Effector CD8-positive, alpha-beta T cell (primary cell): ENCODE data around the gene RAI1.

Source experiments
- DNase-seq: peaks from one replicate; lab custom pipeline; 2025; lab: John Stamatoyannopoulos, UW

RAI1 gene

GRCh38 chr17:17719199-17719940 is 38.1 kb downstream of the RAI1 start:
- no peak for DNase-seq

GRCh38 chr17:17719966-17720543 is 38.8 kb downstream of the RAI1 start:
- DNase-seq, result no peak

GRCh38 chr17:17721140-17721668 is 39.9 kb downstream of the RAI1 start:
- DNase-seq, result no peak

GRCh38 chr17:17722081-17722905 is 41.0 kb downstream of the RAI1 start:
- DNase-seq, result no peak

- no peak for DNase-seq
These were observed 41.7 kb downstream of the RAI1 start for GRCh38 chr17:17722906-17723353.

GRCh38 chr17:17723354-17724261 is 42.4 kb downstream of the RAI1 start:
- peak; percentile 6 for DNase-seq

GRCh38 chr17:17724307-17725010 is 43.2 kb downstream of the RAI1 start:
- DNase-seq, result no peak

GRCh38 chr17:17725011-17725751 is 43.9 kb downstream of the RAI1 start:
- DNase-seq, result no peak

- DNase-seq, result no peak
These were observed 44.6 kb downstream of the RAI1 start for GRCh38 chr17:17725752-17726457.

GRCh38 chr17:17726458-17727060 is 45.3 kb downstream of the RAI1 start:
- no peak for DNase-seq

- DNase-seq, result no peak
These were observed 45.9 kb downstream of the RAI1 start for GRCh38 chr17:17727111-17727659.

GRCh38 chr17:17728146-17728545 is 46.9 kb downstream of the RAI1 start:
- DNase-seq, result no peak

- no peak for DNase-seq
These were observed 47.4 kb downstream of the RAI1 start for GRCh38 chr17:17728550-17729251.

- peak; percentile 31 for DNase-seq
These were observed 48.5 kb downstream of the RAI1 start for GRCh38 chr17:17729620-17730249.

- no peak for DNase-seq
These were observed 49.1 kb downstream of the RAI1 start for GRCh38 chr17:17730250-17730935.

- no peak for DNase-seq
These were observed 51.2 kb downstream of the RAI1 start for GRCh38 chr17:17732444-17732843.
